GM19035 (cell line): ENCODE measurements around the gene SH3TC1.

Source experiments
- ATAC-seq: cut with Tn5 transposase; IDR thresholded peaks from one replicate; pipeline ENCODE4 v1.9.1; 2021; ENCODE audit not compliant: unreplicated experiment

The SH3TC1 gene

DNA sequence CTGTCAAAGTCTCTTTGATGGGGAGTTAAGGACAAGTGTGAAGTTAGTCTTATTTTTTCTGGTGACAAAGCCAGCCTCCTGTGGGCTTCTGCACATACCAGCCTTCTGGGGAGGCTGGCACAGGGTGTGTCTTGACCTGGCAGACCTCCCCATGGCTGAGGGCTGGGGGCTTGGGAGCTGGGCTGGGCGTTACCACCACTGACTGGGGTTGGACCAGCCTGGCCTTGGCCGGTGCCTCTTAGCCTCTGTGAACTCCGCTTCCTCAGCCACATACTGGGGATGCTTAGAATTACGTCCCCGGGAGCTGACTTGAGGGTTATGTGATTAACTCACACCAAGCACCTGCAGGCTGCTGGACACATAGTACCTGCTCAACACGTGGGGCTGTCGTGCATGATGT, 14.0 kb downstream of the SH3TC1 start:
- ATAC-seq, result no peak

GRCh38 chr4:8214136-8214535, 15.0 kb downstream of the SH3TC1 start:
- ATAC-seq, result no peak

- ATAC-seq, result no peak
These were observed 15.9 kb downstream of the SH3TC1 start for GRCh38 chr4:8215001-8215427.

DNA sequence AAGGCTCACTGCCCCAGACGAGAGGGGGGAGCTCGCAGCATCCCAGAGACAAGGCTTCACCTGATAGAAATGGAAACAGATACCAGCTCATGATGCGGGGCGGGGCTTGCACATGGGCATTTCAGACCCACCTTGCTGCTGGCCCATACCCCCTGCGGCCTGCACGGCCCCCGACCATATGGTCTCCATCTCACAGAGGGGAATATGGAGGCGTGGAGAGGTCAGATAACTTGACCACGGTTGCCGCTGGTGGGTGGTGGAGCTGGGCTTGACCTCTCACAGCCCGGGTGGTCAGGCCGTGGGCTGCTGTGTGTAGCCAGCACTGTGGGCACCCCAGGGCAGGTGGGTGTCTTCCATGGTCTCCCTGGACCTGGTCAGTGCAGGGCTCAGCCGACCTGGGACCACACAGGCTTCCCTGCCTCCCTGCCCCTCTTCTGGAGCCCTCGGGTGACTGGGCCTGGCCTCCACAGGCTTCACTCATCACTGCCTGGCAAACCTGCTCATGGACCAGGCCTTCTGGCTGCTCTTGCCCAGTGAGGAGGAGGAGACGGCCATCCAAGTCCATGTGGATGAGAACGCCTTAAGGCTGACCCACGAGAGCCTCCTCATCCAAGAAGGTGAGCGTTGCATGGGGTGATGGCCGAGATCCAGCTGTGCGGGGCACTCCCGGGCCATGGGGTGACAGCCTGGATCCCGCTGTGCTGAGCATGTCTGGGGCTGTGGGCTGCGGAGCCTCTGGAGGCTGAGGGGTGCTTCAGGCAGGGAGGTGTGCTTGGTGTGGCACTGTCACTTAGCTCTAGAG, 16.8 kb downstream of the SH3TC1 start:
- ATAC-seq, result no peak

DNA sequence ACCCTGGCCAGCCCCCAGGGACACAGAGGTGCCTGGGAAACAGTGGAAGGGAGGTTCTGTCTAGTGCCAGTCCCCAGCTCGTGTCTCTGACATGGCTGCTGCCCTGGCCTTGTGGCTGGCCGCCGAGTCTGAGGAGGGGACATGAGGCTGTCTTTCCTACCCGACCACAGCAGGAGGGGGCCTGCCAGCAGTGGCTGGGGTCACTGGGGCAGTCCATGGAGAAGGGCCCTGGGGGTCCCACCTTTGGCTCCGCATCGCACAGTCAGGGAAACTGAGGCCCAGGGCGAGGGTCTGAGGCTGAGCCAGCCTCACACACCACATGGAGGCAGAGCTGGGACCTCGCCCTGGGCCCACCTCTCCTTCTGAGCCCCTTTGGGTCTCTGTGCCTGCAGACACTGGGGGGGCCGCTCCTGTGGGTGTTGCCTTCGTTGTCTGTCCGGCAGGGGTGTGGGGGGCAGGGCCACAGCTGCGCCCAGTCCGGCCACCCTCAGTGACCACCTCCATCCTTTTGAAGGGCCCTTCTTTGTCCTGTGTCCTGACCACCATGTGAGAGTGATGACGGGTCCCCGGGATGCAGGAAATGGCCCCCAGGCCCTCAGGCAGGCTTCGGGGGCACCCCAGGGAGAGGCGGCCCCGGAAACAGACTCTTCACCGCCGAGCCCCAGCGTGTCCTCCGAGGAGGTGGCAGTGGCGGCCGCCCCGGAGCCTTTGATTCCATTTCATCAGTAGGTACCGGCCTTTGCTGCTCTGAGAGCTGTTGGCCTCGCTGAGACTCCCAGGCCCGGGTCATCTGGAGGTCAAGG, 17.6 kb downstream of the SH3TC1 start:
- no peak for ATAC-seq

- ATAC-seq, result no peak
These were observed 18.1 kb downstream of the SH3TC1 start for GRCh38 chr4:8217246-8217511.

GRCh38 chr4:8217871-8218270, 18.8 kb downstream of the SH3TC1 start:
- no peak for ATAC-seq

- no peak for ATAC-seq
These were observed 19.4 kb downstream of the SH3TC1 start for GRCh38 chr4:8218371-8219031.

DNA sequence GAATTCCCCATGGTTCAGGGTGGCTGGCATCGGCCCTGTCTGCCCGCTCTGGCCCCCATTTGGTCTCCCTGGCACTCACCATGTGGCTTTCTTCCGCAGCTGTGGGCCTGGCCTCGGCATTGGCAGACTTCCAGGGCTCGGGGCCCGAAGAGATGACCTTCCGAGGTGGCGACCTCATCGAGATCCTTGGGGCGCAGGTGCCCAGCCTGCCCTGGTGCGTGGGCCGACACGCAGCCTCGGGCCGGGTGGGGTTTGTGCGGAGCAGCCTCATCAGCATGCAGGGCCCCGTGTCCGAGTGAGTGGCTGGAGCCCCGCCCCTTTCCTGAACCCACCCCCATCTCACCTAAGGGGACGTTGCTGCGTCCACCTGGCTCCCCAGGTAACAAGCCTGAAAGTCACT, 20.1 kb downstream of the SH3TC1 start:
- no peak for ATAC-seq

DNA sequence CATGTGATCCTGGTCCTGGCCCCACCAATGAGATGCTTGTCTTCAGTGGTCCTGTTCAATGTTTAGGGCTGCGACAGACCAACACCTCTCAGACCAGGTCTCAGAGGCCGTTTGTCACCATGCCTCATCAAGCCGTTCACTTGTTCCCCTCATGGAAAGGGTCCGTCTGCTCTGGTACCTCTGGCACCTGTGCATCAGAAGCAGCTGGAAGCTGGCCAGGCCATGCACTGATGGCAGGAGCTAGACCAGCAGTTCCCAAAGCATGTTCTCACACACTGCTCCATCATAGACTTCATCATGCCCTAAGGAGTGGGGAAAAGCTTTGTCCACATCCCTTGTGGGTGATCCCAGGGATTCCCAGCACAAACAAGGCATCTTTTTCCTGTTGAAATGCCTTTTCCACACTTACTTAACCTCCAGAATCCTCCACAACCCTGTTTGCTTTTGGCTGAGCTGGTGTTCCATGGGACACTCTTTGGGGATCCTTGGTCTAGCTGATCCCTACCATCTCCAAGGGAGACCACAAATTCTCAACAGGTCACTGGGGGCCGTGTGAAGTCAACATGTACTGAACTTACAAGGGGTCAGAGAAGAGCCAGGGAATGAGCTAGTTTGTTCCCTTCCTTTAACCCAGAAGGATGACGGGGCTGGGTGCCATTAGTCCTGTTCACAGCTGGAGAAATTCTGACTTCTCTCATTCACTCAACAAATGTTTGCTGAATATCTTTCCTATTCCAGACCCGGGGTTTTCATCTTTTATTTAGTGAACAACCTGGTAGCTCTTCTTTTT, 21.8 kb downstream of the SH3TC1 start:
- no peak for ATAC-seq

DNA sequence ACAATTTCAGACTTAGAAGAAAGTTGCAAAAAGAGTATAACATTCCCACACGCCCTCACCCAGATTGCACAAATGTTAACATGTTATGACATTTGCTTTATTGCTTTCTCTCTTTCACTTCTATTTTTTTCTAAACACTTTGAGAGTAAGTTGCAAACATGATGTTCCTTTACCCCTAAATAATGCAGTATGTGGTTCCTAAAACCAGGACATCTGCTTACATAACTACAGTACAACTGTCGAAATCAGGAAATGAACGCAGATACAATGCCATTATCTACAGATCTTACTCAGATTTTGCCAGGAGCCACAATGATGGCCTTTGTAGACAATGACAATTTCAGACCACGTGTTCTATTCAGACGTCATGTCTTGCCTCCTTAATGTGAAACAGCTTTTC, 22.4 kb downstream of the SH3TC1 start:
- ATAC-seq, result no peak

DNA sequence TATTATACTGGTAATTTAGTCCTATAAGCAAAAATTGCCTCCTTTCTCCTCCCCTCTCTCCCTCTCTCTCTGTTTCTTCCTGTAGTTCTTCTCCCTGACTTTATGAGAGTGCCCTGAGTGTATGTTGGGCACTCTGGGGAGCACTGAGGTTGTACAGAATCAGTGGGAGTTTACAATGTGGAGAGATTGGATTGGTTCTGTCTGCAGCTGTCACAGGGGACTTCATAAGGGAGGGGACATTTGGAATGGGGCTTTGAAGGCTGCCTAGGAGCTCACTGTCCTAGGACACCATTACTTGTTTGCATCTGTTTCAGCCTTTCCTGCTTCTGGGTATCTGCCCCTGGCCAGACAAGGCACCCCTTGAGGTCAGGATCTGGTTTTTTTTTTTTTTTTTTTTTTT, 22.9 kb downstream of the SH3TC1 start:
- ATAC-seq, result no peak

DNA sequence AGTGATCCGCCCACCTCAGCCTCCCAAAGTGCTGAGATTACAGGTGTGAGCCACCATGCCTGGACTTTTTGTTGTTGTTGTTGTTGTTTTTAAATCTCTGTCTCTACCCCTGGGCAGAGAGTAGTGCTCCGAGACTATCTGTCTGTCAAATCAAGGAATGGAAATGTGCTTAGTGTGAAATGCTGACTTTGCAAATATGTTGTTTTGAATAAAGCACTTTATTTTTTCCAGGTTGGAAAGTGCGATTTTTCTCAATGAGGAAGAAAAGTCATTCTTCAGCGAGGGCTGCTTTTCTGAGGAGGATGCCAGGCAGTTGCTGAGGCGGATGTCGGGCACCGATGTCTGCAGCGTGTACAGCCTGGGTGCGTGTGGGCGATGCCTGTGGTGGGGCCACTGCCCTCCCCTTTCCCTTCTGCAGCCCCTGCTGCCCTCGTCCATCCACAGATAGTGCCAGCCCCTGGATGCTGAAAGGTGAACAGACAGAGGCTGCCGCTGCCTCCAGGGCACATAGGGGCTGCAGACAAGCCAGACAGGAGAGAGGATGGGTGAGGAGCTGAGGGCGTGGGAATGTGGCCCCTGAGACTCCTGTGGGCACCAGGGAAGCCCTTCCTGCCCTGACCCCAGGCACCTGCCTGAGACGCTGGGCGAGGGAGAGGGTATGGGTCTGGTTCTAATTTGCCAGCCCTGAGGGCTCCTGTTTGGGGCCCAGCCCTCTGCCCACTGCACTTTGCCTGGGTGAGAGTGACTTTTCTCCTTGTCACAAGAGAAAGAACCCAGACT, 23.7 kb downstream of the SH3TC1 start:
- no peak for ATAC-seq

GRCh38 chr4:8224267-8224974, 25.3 kb downstream of the SH3TC1 start:
- no peak for ATAC-seq

DNA sequence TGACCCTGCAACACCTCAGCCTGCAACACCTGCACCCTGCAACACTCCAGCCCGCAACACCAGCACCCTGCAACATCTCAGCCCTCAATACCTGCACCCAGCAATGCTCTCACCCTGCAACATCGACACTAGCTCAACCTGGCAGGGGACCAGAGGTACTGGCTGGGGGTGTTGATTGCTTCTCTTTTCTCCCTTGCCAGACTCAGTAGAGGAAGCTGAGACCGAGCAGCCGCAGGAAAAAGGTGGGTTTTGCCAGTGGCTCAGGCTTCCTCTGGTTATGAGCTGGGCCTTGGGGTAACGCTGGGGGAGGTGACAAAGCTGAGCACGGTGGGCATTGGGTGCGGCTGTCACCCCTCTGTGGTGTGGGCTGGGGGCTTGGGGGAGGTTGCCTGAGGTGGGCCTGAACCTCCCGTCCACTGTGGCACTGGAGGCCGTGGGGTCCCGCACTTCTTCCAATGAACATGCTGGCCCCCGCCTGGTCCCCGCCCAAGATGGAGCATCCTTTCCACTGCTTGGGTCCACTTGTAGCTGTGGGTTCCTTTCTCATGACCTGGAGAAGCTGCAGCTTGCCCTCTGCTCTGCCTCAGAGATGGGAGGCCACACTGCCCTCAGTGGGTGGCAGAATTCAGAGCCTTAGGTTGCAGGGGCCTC, 26.0 kb downstream of the SH3TC1 start:
- ATAC-seq, result no peak

GRCh38 chr4:8225706-8226443, 26.8 kb downstream of the SH3TC1 start:
- ATAC-seq, result no peak

- ATAC-seq, result no peak
These were observed 28.2 kb downstream of the SH3TC1 start for GRCh38 chr4:8227201-8227770.

DNA sequence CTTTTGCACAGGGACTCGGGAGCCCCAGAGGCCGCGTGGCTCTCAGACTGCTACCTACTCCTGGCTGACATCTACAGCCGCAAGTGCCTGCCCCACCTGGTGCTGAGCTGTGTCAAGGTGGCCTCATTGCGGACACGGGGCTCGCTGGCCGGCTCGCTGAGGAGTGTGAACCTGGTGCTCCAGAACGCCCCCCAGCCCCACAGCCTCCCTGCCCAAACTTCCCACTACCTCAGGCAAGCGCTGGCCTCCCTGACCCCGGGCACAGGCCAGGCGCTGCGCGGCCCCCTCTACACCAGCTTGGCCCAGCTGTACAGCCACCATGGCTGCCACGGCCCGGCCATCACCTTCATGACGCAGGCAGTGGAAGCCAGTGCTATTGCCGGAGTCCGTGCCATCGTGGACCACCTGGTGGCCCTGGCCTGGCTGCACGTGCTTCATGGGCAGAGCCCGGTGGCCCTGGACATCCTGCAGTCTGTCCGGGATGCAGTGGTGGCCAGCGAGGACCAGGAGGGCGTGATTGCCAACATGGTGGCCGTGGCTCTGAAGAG, 28.8 kb downstream of the SH3TC1 start:
- ATAC-seq, result no peak
